Stimulated activated CD4-positive, alpha-beta T cell treated with anti-CD3 and anti-CD28 coated beads, Interleukin-2, amount 100 ng/mL, for 4 hours (primary cell): Measurements from ENCODE around the gene PIP5K1A.
"Not testable (repeated sequence)": the region's sequence is repeated elsewhere in the genome, so short reads cannot be mapped to it uniquely, and the experiment has no call there.

Experiments used
- DNase-seq: peaks from one replicate; pipeline ENCODE4 v3.0.0-alpha.2; 2020; ENCODE audit warnings: low read depth

PIP5K1A gene

GRCh38 chr1:151192047-151192446 lies 6.3 kb upstream of the PIP5K1A start:
- DNase-seq = no peak

DNA sequence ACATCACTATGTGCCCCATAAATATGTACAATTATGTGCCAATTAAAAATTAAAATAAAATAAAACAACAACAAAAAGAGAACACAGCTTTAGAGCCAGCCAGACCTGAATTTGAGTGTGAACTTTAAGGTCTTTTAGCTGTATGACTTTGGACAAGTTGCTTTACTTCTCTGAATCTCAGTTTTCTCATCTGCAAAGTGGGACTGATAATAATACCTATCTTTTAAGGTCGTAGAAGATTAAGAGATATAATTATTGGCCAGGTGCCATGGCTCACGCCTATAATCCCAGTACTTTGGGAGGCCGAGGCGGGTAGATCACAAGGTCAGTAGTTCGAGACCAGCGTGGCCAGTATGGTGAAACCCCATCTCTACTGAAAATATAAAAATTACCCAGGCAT lies 5.0 kb upstream of the PIP5K1A start:
- DNase-seq = no peak

- DNase-seq = no peak
Measured at GRCh38 chr1:151193856-151194255, 4.5 kb upstream of the PIP5K1A start.

DNA sequence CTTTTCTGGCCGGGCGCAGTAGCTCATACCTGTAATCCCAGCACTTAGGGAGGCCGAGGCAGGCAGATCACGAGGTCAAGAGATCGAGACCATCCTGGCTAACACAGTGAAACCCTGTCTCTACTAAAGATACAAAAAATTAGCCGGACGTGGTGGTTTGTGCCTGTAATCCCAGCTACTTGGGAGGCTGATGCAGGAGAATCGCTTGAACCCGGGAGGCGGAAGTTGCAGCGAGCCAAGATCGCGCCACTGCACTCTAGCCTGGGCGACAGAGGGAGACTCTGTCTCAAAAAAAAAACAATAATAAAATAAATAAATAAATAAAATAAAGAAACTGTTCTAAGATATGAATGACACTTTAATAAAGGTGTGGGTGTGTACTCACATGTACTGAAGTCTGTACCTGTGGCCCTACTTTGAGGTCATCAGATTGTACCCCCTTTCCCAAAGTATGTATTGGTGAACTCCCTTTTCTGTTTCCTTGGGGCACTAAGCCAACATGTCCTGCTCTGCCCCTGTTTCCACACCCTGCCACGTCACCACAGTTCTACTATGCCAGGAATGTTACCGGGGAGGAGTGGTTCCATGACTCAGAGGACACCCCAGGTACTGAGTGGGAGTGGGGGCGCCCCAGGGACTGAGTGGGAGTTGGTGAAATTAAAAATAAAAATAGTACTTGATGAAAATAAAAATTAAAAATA lies 3.3 kb upstream of the PIP5K1A start:
- DNase-seq = peak; percentile 24

GRCh38 chr1:151196292-151196800 lies 2.0 kb upstream of the PIP5K1A start:
- DNase-seq = peak; percentile 47

DNA sequence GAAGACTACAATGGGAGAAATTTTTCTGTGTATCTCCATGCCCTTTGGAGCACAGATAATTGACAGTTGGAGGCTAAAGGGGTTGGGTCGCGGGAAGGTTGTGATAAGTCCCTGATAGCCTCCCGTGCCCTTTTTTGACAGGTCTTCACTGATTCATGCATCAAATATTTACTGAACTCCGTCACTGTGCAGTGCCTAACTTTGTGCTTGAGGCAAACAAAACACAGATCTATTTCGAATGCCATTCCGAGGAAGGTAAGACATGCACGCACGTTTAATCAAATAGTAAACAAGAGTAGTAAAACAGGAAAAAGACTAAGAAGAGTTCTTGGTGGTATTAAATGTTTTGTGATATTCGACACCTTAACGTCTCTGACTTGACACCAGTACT lies 494 bp upstream of the PIP5K1A start:
- no peak for DNase-seq

DNA sequence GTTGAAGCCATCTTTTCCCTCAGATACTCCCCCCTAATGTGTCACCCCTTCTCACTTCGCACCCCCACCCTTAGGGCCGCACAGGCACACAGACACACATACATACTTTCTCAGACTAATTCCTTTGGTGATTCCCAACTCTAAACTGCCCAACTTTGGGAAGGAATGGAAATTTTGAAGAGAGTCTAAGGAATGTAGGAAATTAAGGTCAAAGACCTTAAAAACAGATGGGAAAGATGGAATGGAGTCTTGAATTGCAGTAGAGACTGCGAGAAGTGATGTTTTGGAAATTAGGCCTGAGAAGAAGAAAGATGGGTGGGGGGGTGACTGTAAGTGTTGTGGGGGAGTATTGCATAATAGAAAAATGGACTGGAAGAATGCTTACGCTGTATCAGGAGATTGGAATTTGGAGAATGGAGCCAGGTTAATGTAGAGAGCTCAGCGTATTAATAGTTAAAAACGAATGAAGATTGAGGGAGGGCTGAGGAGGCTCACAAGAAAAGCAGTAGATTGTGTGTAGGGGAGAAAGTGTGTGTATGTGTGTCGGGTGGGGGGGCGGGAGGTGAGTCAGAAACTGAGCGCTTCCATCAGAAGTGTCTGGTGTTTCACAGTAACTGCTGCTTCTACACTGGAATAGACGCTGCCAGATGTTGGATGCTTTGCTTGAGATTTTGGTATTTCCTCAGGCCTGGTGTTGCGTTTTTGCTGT lies 1.7 kb downstream of the PIP5K1A start:
- DNase-seq = no peak

- not testable (repeated sequence) for DNase-seq
Measured at GRCh38 chr1:151205381-151205965, 7.1 kb downstream of the PIP5K1A start.

- no peak for DNase-seq
Measured at GRCh38 chr1:151210830-151211229, 12.5 kb downstream of the PIP5K1A start.

DNA sequence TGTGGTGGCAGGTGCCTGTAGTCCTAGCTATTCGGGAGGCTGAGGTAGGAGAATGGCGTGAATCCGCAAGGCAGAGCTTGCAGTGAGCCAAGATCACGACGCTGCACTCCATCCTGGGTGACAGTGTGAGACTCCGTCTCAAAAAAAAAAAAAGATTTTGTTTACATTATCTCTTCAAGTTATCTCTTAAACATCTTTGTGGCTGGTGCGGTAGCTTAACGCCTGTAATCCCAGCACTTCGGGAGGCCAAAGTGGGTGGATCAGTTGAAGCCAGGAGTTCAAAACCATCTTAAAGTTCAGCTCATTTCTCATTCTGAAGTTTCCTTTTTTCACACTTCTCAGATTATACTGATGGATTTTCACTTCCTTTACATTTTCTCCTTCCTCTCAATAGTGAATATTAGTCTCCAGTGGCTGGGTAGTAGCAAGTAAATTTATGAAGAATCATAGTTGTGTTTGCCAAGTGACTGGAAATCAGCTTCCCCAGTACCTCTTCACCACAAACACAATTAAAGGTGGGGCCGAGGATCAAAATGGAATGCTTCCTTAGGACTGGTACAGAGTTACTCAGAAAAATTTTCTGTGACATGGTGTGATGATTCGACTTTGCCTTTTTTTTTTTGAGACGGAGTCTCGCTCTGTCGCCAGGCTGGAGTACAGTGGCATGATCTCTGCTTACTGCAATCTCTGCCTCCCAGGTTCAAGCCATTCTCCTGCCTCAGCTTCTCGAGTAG lies 13.8 kb downstream of the PIP5K1A start:
- DNase-seq = no peak

GRCh38 chr1:151213560-151213959 lies 15.2 kb downstream of the PIP5K1A start:
- no peak for DNase-seq

GRCh38 chr1:151221616-151222015 lies 23.3 kb downstream of the PIP5K1A start:
- DNase-seq = no peak

GRCh38 chr1:151222130-151222529 lies 23.8 kb downstream of the PIP5K1A start:
- no peak for DNase-seq

DNA sequence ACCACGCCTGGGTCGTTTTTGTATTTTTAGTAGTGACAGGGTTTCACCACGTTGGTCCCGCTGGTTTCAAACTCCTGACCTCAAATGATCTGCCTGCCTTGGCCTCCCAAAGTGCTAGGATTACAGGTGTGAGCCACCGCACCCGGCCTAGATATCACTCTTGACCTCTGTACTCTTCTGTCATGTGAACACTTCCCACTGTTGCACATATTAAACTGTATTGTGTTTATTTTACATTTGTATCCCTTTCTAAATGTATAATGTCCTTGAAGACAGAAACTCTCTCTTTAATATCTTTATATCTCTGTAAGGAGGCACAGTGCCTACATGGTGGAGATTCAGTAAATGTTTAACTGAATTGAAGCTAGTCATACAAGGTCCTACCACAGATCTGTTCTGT lies 36.9 kb downstream of the PIP5K1A start:
- no peak for DNase-seq

DNA sequence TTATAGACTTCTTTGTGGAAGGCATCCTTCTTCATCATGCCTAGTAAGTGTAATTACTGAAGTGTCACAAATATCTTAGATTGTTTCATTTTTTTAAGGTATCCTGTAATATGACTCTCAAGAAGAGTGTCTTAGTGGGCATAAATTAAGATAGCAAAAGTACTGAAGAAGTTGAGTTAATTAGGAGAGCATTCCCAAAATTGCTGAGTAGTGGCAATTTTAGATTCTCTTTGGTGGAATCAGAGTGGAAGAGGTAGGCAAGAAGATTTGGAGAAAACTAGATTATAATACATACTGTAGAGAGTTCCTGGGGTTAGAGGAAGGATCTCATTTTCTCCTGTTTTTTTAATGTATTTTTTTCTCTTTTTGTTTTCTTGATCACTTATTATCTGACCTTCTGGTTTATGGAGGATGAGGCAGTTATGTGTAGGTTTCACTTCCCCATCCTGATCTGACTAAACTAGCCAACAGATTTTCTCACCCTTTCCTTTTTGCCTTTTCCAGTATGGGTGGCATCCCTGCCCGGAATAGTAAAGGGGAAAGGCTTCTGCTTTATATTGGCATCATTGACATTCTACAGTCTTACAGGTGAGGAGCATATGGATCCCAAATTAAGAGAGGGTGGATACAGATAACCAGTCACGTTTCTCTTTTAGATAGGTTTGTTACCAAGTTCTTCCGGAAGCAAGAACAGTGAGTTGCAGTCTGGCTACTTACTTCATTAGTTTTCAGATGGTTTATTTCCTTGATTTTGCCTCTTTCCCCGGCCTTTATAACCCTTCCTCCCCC lies 39.5 kb downstream of the PIP5K1A start:
- DNase-seq = no peak

GRCh38 chr1:151238467-151238739 lies 40.1 kb downstream of the PIP5K1A start:
- no peak for DNase-seq

DNA sequence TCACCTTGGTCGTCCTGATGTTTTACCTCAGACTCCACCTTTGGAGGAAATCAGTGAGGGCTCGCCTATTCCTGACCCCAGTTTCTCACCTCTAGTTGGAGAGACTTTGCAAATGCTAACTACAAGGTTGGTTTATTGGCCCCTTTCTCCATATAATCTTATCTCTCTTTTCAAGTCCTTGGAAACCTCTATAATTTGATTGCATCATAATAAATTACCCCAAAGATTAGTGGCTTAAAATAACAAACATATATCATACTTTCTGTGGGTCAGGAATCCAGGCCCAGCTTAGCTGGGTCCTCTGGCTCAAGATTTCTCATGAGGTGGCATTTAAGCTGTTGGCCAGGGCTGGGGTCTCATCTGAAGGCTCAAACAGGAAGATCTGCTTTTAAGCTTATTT lies 44.1 kb downstream of the PIP5K1A start:
- no peak for DNase-seq

DNA sequence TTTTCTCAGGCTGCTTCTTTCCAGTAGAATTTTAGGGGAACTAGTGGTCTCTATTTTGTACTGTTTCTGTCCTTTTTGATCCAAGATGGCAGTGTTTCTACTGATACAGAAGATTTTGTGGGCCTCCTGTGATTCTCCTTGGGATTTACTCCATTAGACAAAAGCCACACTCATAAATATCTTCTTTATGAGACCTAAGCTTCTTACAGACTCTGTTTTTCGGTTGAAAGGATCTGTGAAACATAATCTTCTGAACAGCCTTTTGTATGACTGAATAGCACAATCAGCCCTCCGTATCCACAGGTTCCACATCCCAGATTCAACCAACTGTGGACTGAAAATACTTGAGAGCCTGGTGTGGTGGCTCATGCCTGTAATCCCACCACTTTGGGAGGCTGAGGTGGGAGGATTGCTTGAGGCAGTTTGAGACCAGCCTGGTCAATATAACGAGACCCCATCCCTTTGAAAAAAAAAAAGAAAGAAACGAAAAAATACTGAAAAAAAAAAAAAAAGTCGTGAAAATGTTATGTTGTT lies 45.4 kb downstream of the PIP5K1A start:
- DNase-seq = no peak

- DNase-seq = no peak
Measured at GRCh38 chr1:151246786-151247185, 48.4 kb downstream of the PIP5K1A start.

DNA sequence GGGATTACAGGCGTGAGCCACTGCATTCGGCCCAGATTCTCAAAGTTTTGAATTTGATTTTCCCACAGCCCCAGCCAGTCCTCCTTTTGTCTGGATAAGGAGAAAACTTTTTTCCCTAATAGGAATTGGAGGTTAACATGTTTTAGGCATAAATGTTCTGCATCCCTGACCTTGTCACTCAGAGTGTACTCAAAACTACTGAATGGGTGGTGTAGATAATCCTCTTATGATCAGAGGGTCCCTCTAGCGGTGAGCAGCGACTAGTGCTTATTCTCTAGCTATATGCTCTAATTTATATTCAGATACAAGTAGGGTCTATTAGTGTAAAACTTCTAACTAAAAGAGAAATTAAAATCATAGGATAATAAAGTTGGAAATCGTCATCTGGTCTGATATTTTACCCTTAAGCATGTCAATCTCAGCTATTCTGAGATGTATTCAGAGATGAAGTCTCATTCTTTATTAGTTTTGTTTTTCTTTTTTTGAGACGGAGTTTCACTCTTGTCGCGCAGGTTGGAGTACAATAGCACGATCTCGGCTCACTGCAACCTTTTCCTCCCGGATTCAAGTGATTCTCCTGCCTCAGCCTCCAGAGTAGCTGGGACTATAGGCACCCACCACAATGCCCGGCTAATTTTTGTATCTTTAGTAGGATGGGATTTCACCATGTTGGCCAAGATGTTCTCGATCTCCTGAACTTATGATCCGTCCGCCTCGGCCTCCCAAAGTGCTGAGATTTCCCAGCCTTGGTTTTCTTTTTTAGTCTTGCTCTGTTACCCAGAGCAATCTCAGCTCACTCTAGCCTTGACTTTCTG lies 53.5 kb downstream of the PIP5K1A start:
- peak; percentile 56 for DNase-seq
